ENCODE results near the gene FXYD5.
"Not testable (repeated sequence)": the region's sequence is repeated elsewhere in the genome, so short reads cannot be mapped to it uniquely, and the experiment has no call there.

- not testable (repeated sequence) for TF ChIP-seq CTCF (IDR thresholded peaks at IDR 0.05); REST (IDR thresholded peaks at IDR 0.05; ENCODE audit: insufficient read depth in 1 of 2, low read depth in 2 of 2, low read length in 1 of 2); SIN3A (IDR thresholded peaks at IDR 0.05; ENCODE audit: borderline replicate concordance, insufficient read depth, low read depth, low read length); POLR2AphosphoS5 (IDR thresholded peaks at IDR 0.05; ENCODE audit: low read depth, low read length)
Measured at GRCh38 chr19:35196861-35197260, 42.3 kb downstream of the FXYD5 start.
